GM21447 (cell line): Measurements from ENCODE around the gene DUSP16.

Experiments
- ATAC-seq: cut with Tn5 transposase; IDR thresholded peaks from one replicate; pipeline ENCODE4 v1.9.1; 2021; ENCODE audit not compliant: unreplicated experiment

DUSP16 gene

GRCh38 chr12:12445165-12445881, 117.3 kb downstream of the DUSP16 start:
- no peak for ATAC-seq

GRCh38 chr12:12443431-12443878, 119.2 kb downstream of the DUSP16 start:
- no peak for ATAC-seq

- ATAC-seq: no peak
Measured at GRCh38 chr12:12442548-12443071, 120.1 kb downstream of the DUSP16 start.

- ATAC-seq: no peak
Measured at GRCh38 chr12:12441843-12442461, 120.7 kb downstream of the DUSP16 start.

- no peak for ATAC-seq
Measured at GRCh38 chr12:12441429-12441807, 121.2 kb downstream of the DUSP16 start.

GRCh38 chr12:12440784-12441428, 121.8 kb downstream of the DUSP16 start:
- ATAC-seq: no peak

- no peak for ATAC-seq
Measured at GRCh38 chr12:12439636-12440035, 123.0 kb downstream of the DUSP16 start.

GRCh38 chr12:12436831-12437345, 125.8 kb downstream of the DUSP16 start:
- ATAC-seq: no peak

- no peak for ATAC-seq
Measured at GRCh38 chr12:12433203-12433731, 129.4 kb downstream of the DUSP16 start.

- ATAC-seq: no peak
Measured at GRCh38 chr12:12432364-12432763, 130.3 kb downstream of the DUSP16 start.

- ATAC-seq: no peak
Measured at GRCh38 chr12:12428961-12429657, 133.6 kb downstream of the DUSP16 start.

GRCh38 chr12:12428047-12428446, 134.6 kb downstream of the DUSP16 start:
- ATAC-seq: no peak

GRCh38 chr12:12427568-12427967, 135.1 kb downstream of the DUSP16 start:
- ATAC-seq: no peak

- no peak for ATAC-seq
Measured at GRCh38 chr12:12425616-12426015, 137.0 kb downstream of the DUSP16 start.

GRCh38 chr12:12425001-12425400, 137.7 kb downstream of the DUSP16 start:
- ATAC-seq: no peak
